Gastroesophageal sphincter (tissue), 4 donors: ENCODE results near the gene LIPA. TPM values are rescaled to one million over a fixed set of nuclear protein-coding genes. Genes with fewer than 3 reads are reported as not detected.
"Not testable (repeated sequence)": the region's sequence is repeated elsewhere in the genome, so short reads cannot be mapped to it uniquely, and the experiment has no call there.

Experiments
- ATAC-seq: fragments of 150-250 bp; one replicate; pipeline ENCODE4 v1.9.1; 2016; ENCODE audit warnings: mild to moderate bottlenecking, moderate library complexity
- H3K27ac ChIP-seq, 4 donors: fragments of 200-600 bp; sonication (generic) in 3 of 4; 1 replicate in 3 of 4; 2 replicates in 1 of 4; pipeline ENCODE4 v1.5.1; 2016 to 2019
- H3K27me3 ChIP-seq: fragments of 200-600 bp; sonication (generic); one replicate; pipeline ENCODE4 v1.5.1; 2019
- H3K36me3 ChIP-seq, 2 donors: fragments of 200-600 bp; sonication (generic); one replicate each; pipeline ENCODE4 v1.5.1; 2019; ENCODE audit warnings: control low read depth in 1 of 2
- H3K4me1 ChIP-seq, 3 donors: fragments of 200-600 bp; sonication (generic); 1 replicate in 2 of 3; 2 replicates in 1 of 3; pipeline ENCODE4 v1.5.1; 2016 to 2019; ENCODE audit warnings: control low read depth in 2 of 3
- H3K4me3 ChIP-seq, 2 donors: fragments of 200-600 bp; sonication (generic); one replicate each; pipeline ENCODE4 v1.5.1; 2019; ENCODE audit warnings: mild to moderate bottlenecking in 1 of 2, moderate library complexity in 1 of 2
- H3K9me3 ChIP-seq, 3 donors: fragments of 200-600 bp; sonication (generic); one replicate each; pipeline ENCODE4 v1.5.1; 2017 to 2019; ENCODE audit warnings: control low read depth in 2 of 3
- CTCF ChIP-seq, 4 experiments: fragments of 200-600 bp in 2 of 4; fragments of 450-650 bp in 2 of 4; sonication (generic) in 1 of 4; IDR thresholded peaks; one replicate each; pipeline ENCODE4 v1.5.1; 2017 to 2019; ENCODE audit warnings: antibody characterized with exemption in 4 of 4, mild to moderate bottlenecking in 2 of 4, moderate library complexity in 2 of 4
- EP300 ChIP-seq: sonication (generic); formaldehyde crosslinking; IDR thresholded peaks from one replicate; pipeline ENCODE4 v1.6.1; 2017; ENCODE audit warnings: antibody characterized with exemption, mild to moderate bottlenecking
- POLR2A ChIP-seq, 2 donors: fragments of 450-650 bp; IDR thresholded peaks; one replicate each; pipeline ENCODE4 v1.6.1; 2017; ENCODE audit warnings: antibody characterized with exemption in 2 of 2, mild to moderate bottlenecking in 2 of 2, moderate library complexity in 1 of 2
- POLR2AphosphoS5 ChIP-seq: sonication (generic); formaldehyde crosslinking; IDR thresholded peaks from one replicate; pipeline ENCODE4 v1.6.1; 2017; ENCODE audit warnings: antibody characterized with exemption
- WGBS, 2 donors: methylation state at CpG; one replicate each; pipeline ENCODE4 v1.1.5; 2018; ENCODE audit warnings: low coverage in 1 of 2; 5-methylcytosine and 5-hydroxymethylcytosine counted together
- total RNA-seq, 4 donors: library from RNA; depleted of rRNA; stranded (reverse); fragments of >200 nt; gene quantifications; one replicate each; pipeline ENCODE4 v1.1.0, GENCODE V29; 2016

Gene LIPA
- total RNA-seq, 4 donors from 2014 or later, result 15.7 to 46.0 (median 22.3) TPM

GRCh38 chr10:89171996-89172395, 79.6 kb downstream of the LIPA start:
- WGBS, 2 donors, result 80 to 81% methylated on average over 1 to 4 of the region's 4 CpGs
- no peaks in the 10 kb centered on the region for H3K36me3 ChIP-seq
- no peaks in the 10 kb centered on the region for H3K4me1 ChIP-seq
- no peaks in the 10 kb centered on the region for H3K27me3 ChIP-seq
- no peak overlapping the region for H3K4me3 ChIP-seq
- no peak overlapping the region for H3K27ac ChIP-seq
- H3K9me3 ChIP-seq, result no peaks in the 10 kb centered on the region
- ATAC-seq, result no peak
- TF ChIP-seq POLR2AphosphoS5 (no peak), CTCF (IDR thresholded peaks at IDR 0.05) (no peak), POLR2A (IDR thresholded peaks at IDR 0.05) (no peak), EP300 (no peak)

- no peaks in the 10 kb centered on the region for H3K36me3 ChIP-seq
- WGBS, 2 donors, result 70 to 80% methylated on average over 1 to 2 of the region's 2 CpGs
- H3K4me3 ChIP-seq, result no peak overlapping the region
- H3K27ac ChIP-seq, result no peak overlapping the region
- no peaks in the 10 kb centered on the region for H3K4me1 ChIP-seq
- ATAC-seq, result no peak
- H3K9me3 ChIP-seq, result no peaks in the 10 kb centered on the region
- no peak for TF ChIP-seq POLR2AphosphoS5
- no peak for TF ChIP-seq CTCF (IDR thresholded peaks at IDR 0.05)
- no peak for TF ChIP-seq POLR2A (IDR thresholded peaks at IDR 0.05)
- TF ChIP-seq EP300, result no peak
- no peaks in the 10 kb centered on the region for H3K27me3 ChIP-seq
Measured at GRCh38 chr10:89171263-89171872, 80.2 kb downstream of the LIPA start.

- 73 to 80% methylated on average over 1 to 7 of the region's 9 CpGs for WGBS, 2 donors
- H3K27me3 ChIP-seq, result not testable (repeated sequence)
- peak; percentile 44 for ATAC-seq
Measured at GRCh38 chr10:89168354-89168900, 83.1 kb downstream of the LIPA start.

GRCh38 chr10:89167915-89168314, 83.7 kb downstream of the LIPA start:
- H3K36me3 ChIP-seq, result no peaks in the 10 kb centered on the region
- no peak overlapping the region for H3K4me3 ChIP-seq
- TF ChIP-seq POLR2A (IDR thresholded peaks at IDR 0.05) (no peak), POLR2AphosphoS5 (no peak), CTCF (IDR thresholded peaks at IDR 0.05) (no peak), EP300 (no peak)
- no peak overlapping the region for H3K27ac ChIP-seq
- H3K4me1 ChIP-seq, result no peaks in the 10 kb centered on the region
- no peak for ATAC-seq
- no peaks in the 10 kb centered on the region for H3K27me3 ChIP-seq
- no peaks in the 10 kb centered on the region for H3K9me3 ChIP-seq

More at GRCh38 chr10:89168354-89168900, 83.1 kb downstream of the LIPA start:
- not testable (repeated sequence) for H3K9me3 ChIP-seq, H3K27ac ChIP-seq, H3K4me1 ChIP-seq, H3K36me3 ChIP-seq, H3K4me3 ChIP-seq

- WGBS, 2 donors, result 70 to 85% methylated on average over 3 to 4 of the region's 4 CpGs
- TF ChIP-seq CTCF (IDR thresholded peaks at IDR 0.05), result no peak
- TF ChIP-seq EP300, result no peak
- no peak for TF ChIP-seq POLR2AphosphoS5
- TF ChIP-seq POLR2A (IDR thresholded peaks at IDR 0.05), result no peak
- no peak overlapping the region for H3K27ac ChIP-seq
Measured at GRCh38 chr10:89165923-89166322, 85.7 kb downstream of the LIPA start.

More at GRCh38 chr10:89165923-89166322, 85.7 kb downstream of the LIPA start:
- Histone ChIP-seq H3K27me3 (no peaks in the 10 kb centered on the region), H3K36me3 (no peaks in the 10 kb centered on the region), H3K4me1 (no peaks in the 10 kb centered on the region), H3K9me3 (no peaks in the 10 kb centered on the region), H3K4me3 (no peak overlapping the region)
- ATAC-seq, result no peak
